HG03354 (cell line): Measurements from ENCODE around the gene MUC21.

ENCODE experiments used
- ATAC-seq: cut with Tn5 transposase; IDR thresholded peaks from one replicate; pipeline ENCODE4 v1.9.1; 2021; ENCODE audit warnings: mild to moderate bottlenecking; ENCODE audit not compliant: unreplicated experiment, poor library complexity, severe bottlenecking

The MUC21 gene

GRCh38 chr6:30983439-30983838, at the start of gene MUC21:
Gene MUC21, plus strand, starts transcription at chr6:30983718. Its CDS starts 241 bp downstream, at chr6:30983959.
- ATAC-seq, result no peak

GRCh38 chr6:30935018-30935417, 48.5 kb upstream of the MUC21 start:
- no peak for ATAC-seq

GRCh38 chr6:30937265-30937664, 46.3 kb upstream of the MUC21 start:
- no peak for ATAC-seq

- no peak for ATAC-seq
These were observed 44.8 kb upstream of the MUC21 start for GRCh38 chr6:30938730-30939129.

- no peak for ATAC-seq
These were observed 44.0 kb upstream of the MUC21 start for GRCh38 chr6:30939473-30939872.

- ATAC-seq, result no peak
These were observed 43.0 kb upstream of the MUC21 start, which contains the start of gene MUCL3 for GRCh38 chr6:30940361-30940986. Gene MUCL3, plus strand, starts transcription at chr6:30940973. Its CDS starts 27 bp downstream, at chr6:30941000.

- no peak for ATAC-seq
These were observed 41.0 kb upstream of the MUC21 start for GRCh38 chr6:30942338-30943060.

- ATAC-seq, result no peak
These were observed 39.5 kb upstream of the MUC21 start for GRCh38 chr6:30944051-30944450.

- no peak for ATAC-seq
These were observed 38.2 kb upstream of the MUC21 start for GRCh38 chr6:30945281-30945680.

- no peak for ATAC-seq
These were observed 36.3 kb upstream of the MUC21 start for GRCh38 chr6:30947231-30947630.

GRCh38 chr6:30948811-30949210, 34.7 kb upstream of the MUC21 start:
- ATAC-seq, result no peak

GRCh38 chr6:30951907-30952469, 31.5 kb upstream of the MUC21 start:
- no peak for ATAC-seq

- ATAC-seq, result no peak
These were observed 28.7 kb upstream of the MUC21 start for GRCh38 chr6:30954631-30955366.

- ATAC-seq, result peak; percentile 74
These were observed 28.0 kb upstream of the MUC21 start for GRCh38 chr6:30955367-30956042.

- no peak for ATAC-seq
These were observed 25.8 kb upstream of the MUC21 start for GRCh38 chr6:30957716-30958115.

- ATAC-seq, result no peak
These were observed 22.4 kb upstream of the MUC21 start for GRCh38 chr6:30960907-30961673.

GRCh38 chr6:30962716-30963115, 20.8 kb upstream of the MUC21 start:
- ATAC-seq, result no peak

- ATAC-seq, result no peak
These were observed 19.9 kb upstream of the MUC21 start for GRCh38 chr6:30963641-30964040.

- ATAC-seq, result no peak
These were observed 19.4 kb upstream of the MUC21 start for GRCh38 chr6:30964075-30964474.
